B cell (primary cell): ENCODE measurements around the gene SLC6A6. TPM values are rescaled to one million over a fixed set of nuclear protein-coding genes. Genes with fewer than 3 reads are reported as not detected.

Experiments used
- ATAC-seq: fragments of 200-7000 bp; cut with Tn5 transposase; one replicate; pipeline ENCODE4 v1.10.0; 2021; ENCODE audit warnings: low read depth, mild to moderate bottlenecking, moderate number of reproducible peaks, moderate library complexity
- CTCF ChIA-PET: fragments of 350-600 bp; sonication (Branson Sonifier 250); formaldehyde crosslinking; loops from one replicate; lab custom pipeline; 2021; ENCODE audit warnings: antibody characterized with exemption, inconsistent platforms; lab: Charles Lee
- POLR2A ChIA-PET: fragments of 350-600 bp; sonication (Branson Sonifier 250); formaldehyde crosslinking; loops from one replicate; lab custom pipeline; 2021; ENCODE audit warnings: antibody characterized with exemption; lab: Charles Lee
- DNase-seq: peaks from one replicate; pipeline ENCODE4 v3.0.0; 2013
- H2AFZ ChIP-seq: 2 replicates; pipeline ENCODE4 v1.6.1; 2012; ENCODE audit warnings: mild to moderate bottlenecking, low read depth, low read length; ENCODE audit not compliant: insufficient read depth, poor library complexity, severe bottlenecking
- H3K27ac ChIP-seq, 2 donors: 1 replicate in 1 of 2; 2 replicates in 1 of 2; pipeline ENCODE4 v1.5.1; 2012 to 2013; ENCODE audit warnings: low read length in 2 of 2, mild to moderate bottlenecking in 2 of 2, moderate library complexity in 1 of 2
- H3K27me3 ChIP-seq, 4 experiments: fragments of 200-600 bp in 1 of 4; sonication (generic) in 1 of 4; replicated peaks in 1 of 4; 1 replicate in 2 of 4; 2 replicates in 2 of 4; pipeline versions ENCODE4 v1.6.1 to v1.7.0; 2013 to 2016; ENCODE audit warnings: low read length in 3 of 4, mild to moderate bottlenecking in 2 of 4, mixed read lengths in 1 of 4, moderate library complexity in 1 of 4; ENCODE audit not compliant: insufficient read depth in 4 of 4, control insufficient read depth in 3 of 4; ENCODE audit errors: control extremely low read depth in 1 of 4
- H3K36me3 ChIP-seq, 2 experiments: replicated peaks in 1 of 2; 1 replicate in 1 of 2; 2 replicates in 1 of 2; pipeline versions ENCODE4 v1.6.1 to v1.7.1; 2013; ENCODE audit warnings: low read length in 1 of 2; ENCODE audit not compliant: insufficient read depth in 2 of 2, control insufficient read depth in 1 of 2; ENCODE audit errors: control extremely low read depth in 1 of 2, extremely low read depth in 1 of 2
- H3K4me1 ChIP-seq, 2 donors: fragments of 200-600 bp in 1 of 2; sonication (generic) in 1 of 2; 1 replicate in 1 of 2; 2 replicates in 1 of 2; pipeline versions ENCODE4 v1.5.1 to v1.6.1; 2013 to 2017; ENCODE audit warnings: low read length in 2 of 2; ENCODE audit not compliant: control insufficient read depth in 2 of 2, insufficient read depth in 2 of 2
- H3K4me2 ChIP-seq: replicated peaks from 2 replicates; pipeline ENCODE3; 2012; ENCODE audit warnings: mild to moderate bottlenecking, low read depth, low read length; ENCODE audit not compliant: poor library complexity, severe bottlenecking
- H3K4me3 ChIP-seq, 5 experiments: fragments of 200-600 bp in 1 of 5; sonication (generic) in 1 of 5; 1 replicate in 3 of 5; 2 replicates in 2 of 5; pipeline versions ENCODE4 v1.5.1 to v1.7.0; 2011 to 2016; ENCODE audit warnings: low read length in 4 of 5, mild to moderate bottlenecking in 4 of 5, low read depth in 2 of 5, control low read depth in 1 of 5, moderate library complexity in 1 of 5; ENCODE audit not compliant: insufficient read depth in 1 of 5; ENCODE audit errors: control extremely low read depth in 1 of 5, extremely low read depth in 1 of 5
- H3K79me2 ChIP-seq: fragments of 200-600 bp; sonication (generic); one replicate; pipeline ENCODE4 v1.6.0; 2016; ENCODE audit warnings: low read length; ENCODE audit not compliant: control insufficient read depth, insufficient read depth
- H3K9ac ChIP-seq: fragments of 200-600 bp; sonication (generic); 2 replicates; pipeline ENCODE4 v1.6.1; 2017; ENCODE audit warnings: mild to moderate bottlenecking, low read length, moderate library complexity
- H3K9me3 ChIP-seq, 3 donors: one replicate each; pipeline versions ENCODE4 v1.6.1 to v1.7.1; 2013; ENCODE audit warnings: low read length in 2 of 3; ENCODE audit not compliant: control insufficient read depth in 2 of 3, insufficient read depth in 1 of 3; ENCODE audit errors: control extremely low read depth in 1 of 3
- H4K20me1 ChIP-seq: 2 replicates; pipeline ENCODE4 v1.6.0; 2012; ENCODE audit warnings: mild to moderate bottlenecking, low read length; ENCODE audit not compliant: insufficient read depth, control insufficient read depth, poor library complexity, severe bottlenecking
- H3K27ac Mint-ChIP-seq: one replicate; pipeline ENCODE4 v1.8.0; 2021; ENCODE audit warnings: mixed read lengths
- H3K27me3 Mint-ChIP-seq: one replicate; pipeline ENCODE4 v1.8.0; 2021; ENCODE audit warnings: mixed read lengths
- H3K4me1 Mint-ChIP-seq: one replicate; pipeline ENCODE4 v1.8.0; 2021; ENCODE audit warnings: mixed read lengths
- H3K4me3 Mint-ChIP-seq: one replicate; pipeline ENCODE4 v1.8.0; 2021; ENCODE audit warnings: mixed read lengths
- H3K9me3 Mint-ChIP-seq: one replicate; pipeline ENCODE4 v1.8.0; 2022; ENCODE audit warnings: mixed read lengths; ENCODE audit not compliant: insufficient read depth
- CTCF ChIP-seq: fragments of 200-600 bp; IDR thresholded peaks from one replicate; pipeline ENCODE4 v1.8.0; 2022; ENCODE audit warnings: antibody characterized with exemption, mild to moderate bottlenecking
- EZH2 ChIP-seq: IDR thresholded peaks from 2 replicates; pipeline ENCODE4 v1.6.1; 2012; ENCODE audit warnings: borderline replicate concordance, low read depth, mild to moderate bottlenecking, moderate library complexity, low read length; ENCODE audit not compliant: insufficient read depth, poor library complexity, severe bottlenecking
- WGBS: methylation state at CpG from one replicate; pipeline ENCODE4 v1.1.5; 2013; ENCODE audit warnings: missing lambda C conversion rate; ENCODE audit not compliant: insufficient coverage; 5-methylcytosine and 5-hydroxymethylcytosine counted together
- intact Hi-C: fragments of 100-400 bp; cut with micrococcal nuclease; formaldehyde crosslinking; loops from one replicate; pipeline ENCODE4 v1.10.0; 2022
- polyA plus RNA-seq: library from polyadenylated mRNA; depleted of rRNA; stranded (reverse); fragments of >200 nt; gene quantifications from 2 replicates; pipeline ENCODE4 v1.2.3, GENCODE V29; 2012
- total RNA-seq, 2 donors: library from RNA; stranded (reverse); fragments of 120-200 nt in 1 of 2; gene quantifications; 1 replicate in 1 of 2; 2 replicates in 1 of 2; pipeline versions ENCODE4 v1.2.3 to v1.2.4, GENCODE V29; 2013 to 2022

Gene SLC6A6
- total and polyA plus RNA-seq, 2 donors (not counting 1 experiment from before 2014, with no cell fraction given): 34.2 to 48.7 TPM

- no peak for ATAC-seq
- Histone ChIP-seq H3K9me3 (peaks cover 0 to 20% (median 0%) of the 10 kb centered on the region in 3 donors), H3K4me1 (peaks cover 0 to 4% of the 10 kb centered on the region in 2 donors), H3K79me2 (no peaks in the 10 kb centered on the region), H3K4me2 (no peak overlapping the region), H3K36me3 (no peaks in the 10 kb centered on the region), H3K9ac (no peak overlapping the region), H3K4me3 (no peak overlapping the region), H2AFZ (no peak overlapping the region), H4K20me1 (no peaks in the 10 kb centered on the region), H3K27me3 (peaks cover 0 to 3% (median 1%) of the 10 kb centered on the region in 4 experiments), H3K27ac (no peak overlapping the region)
- peaks cover 15% of the 10 kb centered on the region for H3K27me3 Mint-ChIP-seq
- CTCF ChIA-PET: no interaction called here
- 96% methylated on average over 5 of the region's 6 CpGs for WGBS
- peaks cover 6% of the 10 kb centered on the region for H3K4me1 Mint-ChIP-seq
- POLR2A ChIA-PET: interaction anchor here (0.6 kb wide), 1 partner anchor 317 kb away, joined by 3 read pairs; no protein-coding TSS in a partner anchor
- no peak for DNase-seq
- no peak for TF ChIP-seq EZH2
- no peak for TF ChIP-seq CTCF
- peaks cover 2% of the 10 kb centered on the region for H3K9me3 Mint-ChIP-seq
- H3K27ac Mint-ChIP-seq: no peak overlapping the region
- H3K4me3 Mint-ChIP-seq: no peak overlapping the region
- intact Hi-C loops: no loop called here
Observed at GRCh38 chr3:14377044-14377837, 25.2 kb upstream of the SLC6A6 start.

GRCh38 chr3:14377838-14378169, 24.6 kb upstream of the SLC6A6 start:
- Histone ChIP-seq H2AFZ (no peak overlapping the region), H3K79me2 (no peaks in the 10 kb centered on the region), H3K4me3 (no peak overlapping the region), H3K9ac (no peak overlapping the region), H3K36me3 (no peaks in the 10 kb centered on the region), H3K4me2 (no peak overlapping the region), H3K27me3 (no peaks in the 10 kb centered on the region), H3K4me1 (peaks cover 0 to 4% of the 10 kb centered on the region in 2 donors), H3K27ac (no peak overlapping the region), H4K20me1 (no peaks in the 10 kb centered on the region), H3K9me3 (peaks cover 0 to 20% (median 0%) of the 10 kb centered on the region in 3 donors)
- intact Hi-C loops: no loop called here
- CTCF ChIA-PET: no interaction called here
- no peak overlapping the region for H3K27ac Mint-ChIP-seq
- H3K4me3 Mint-ChIP-seq: no peak overlapping the region
- peaks cover 14% of the 10 kb centered on the region for H3K27me3 Mint-ChIP-seq
- ATAC-seq (no peak), DNase-seq (no peak)
- TF ChIP-seq EZH2 (no peak), CTCF (no peak)
- WGBS: 3% methylated on average over 3 of the region's 3 CpGs
- POLR2A ChIA-PET: interaction anchor here (0.6 kb wide), 1 partner anchor 317 kb away, joined by 3 read pairs; no protein-coding TSS in a partner anchor
- peaks cover 2% of the 10 kb centered on the region for H3K9me3 Mint-ChIP-seq
- H3K4me1 Mint-ChIP-seq: peaks cover 6% of the 10 kb centered on the region
